GM12878 (cell line): ENCODE measurements around the gene TREML1. TPM values are rescaled to one million over a fixed set of nuclear protein-coding genes. Genes with fewer than 3 reads are reported as not detected.

Experiments used
- CREM ChIP-seq: IDR thresholded peaks from 2 replicates; pipeline ENCODE4 v1.6.1; 2014; ENCODE audit warnings: antibody characterized with exemption, low read depth
- NFYA ChIP-seq: IDR thresholded peaks from 2 replicates; pipeline ENCODE4 v1.6.1; 2011; ENCODE audit warnings: low read depth, mild to moderate bottlenecking, low read length, improper control_type of control experiment, borderline replicate concordance
- WRNIP1 ChIP-seq: IDR thresholded peaks from 2 replicates; pipeline ENCODE4 v1.6.1; 2011; ENCODE audit warnings: low read depth, low read length, improper control_type of control experiment, borderline replicate concordance
- polyA plus RNA-seq, 11 experiments: library from polyadenylated mRNA; depleted of rRNA in 4 of 11; unstranded in 6 of 11; stranded (reverse) in 5 of 11; fragments of >200 nt; fragmentation: Nextera tagmentation in 4 of 11; fragmentation: Illumina TruSeq in 1 of 11; extraction: Ambion mirVana in 4 of 11; extraction: Trizol in 1 of 11; gene quantifications; 1 replicate in 1 of 11; 2 replicates in 10 of 11; pipeline versions ENCODE4 v1.2.1 to v1.2.3, GENCODE V29; 2011 to 2016; ENCODE audit warnings: inconsistent platforms in 2 of 11, missing spikeins in 2 of 11, low read depth in 1 of 11
- total RNA-seq, 4 experiments: library from RNA; depleted of rRNA in 3 of 4; stranded (reverse); fragments of >200 nt in 3 of 4; fragmentation: Illumina TruSeq in 1 of 4; extraction: Trizol in 1 of 4; gene quantifications; 2 replicates each; pipeline versions ENCODE4 v1.2.1 to v1.2.3, GENCODE V29; 2013 to 2021
- TF ChIP-seq, protein P1 (sequence below): IDR thresholded peaks from 2 replicates; pipeline ENCODE4 v1.6.1; 2012; ENCODE audit warnings: improper control_type of control experiment, low read depth, low read length; ENCODE audit not compliant: insufficient replicate concordance

Gene TREML1
- total and polyA plus RNA-seq, 10 of the 15 experiments (the other 5 are each of a cell fraction or from before 2014, with no cell fraction given), result 0.21 TPM; not detected in 9

- TF ChIP-seq, protein P1, sequence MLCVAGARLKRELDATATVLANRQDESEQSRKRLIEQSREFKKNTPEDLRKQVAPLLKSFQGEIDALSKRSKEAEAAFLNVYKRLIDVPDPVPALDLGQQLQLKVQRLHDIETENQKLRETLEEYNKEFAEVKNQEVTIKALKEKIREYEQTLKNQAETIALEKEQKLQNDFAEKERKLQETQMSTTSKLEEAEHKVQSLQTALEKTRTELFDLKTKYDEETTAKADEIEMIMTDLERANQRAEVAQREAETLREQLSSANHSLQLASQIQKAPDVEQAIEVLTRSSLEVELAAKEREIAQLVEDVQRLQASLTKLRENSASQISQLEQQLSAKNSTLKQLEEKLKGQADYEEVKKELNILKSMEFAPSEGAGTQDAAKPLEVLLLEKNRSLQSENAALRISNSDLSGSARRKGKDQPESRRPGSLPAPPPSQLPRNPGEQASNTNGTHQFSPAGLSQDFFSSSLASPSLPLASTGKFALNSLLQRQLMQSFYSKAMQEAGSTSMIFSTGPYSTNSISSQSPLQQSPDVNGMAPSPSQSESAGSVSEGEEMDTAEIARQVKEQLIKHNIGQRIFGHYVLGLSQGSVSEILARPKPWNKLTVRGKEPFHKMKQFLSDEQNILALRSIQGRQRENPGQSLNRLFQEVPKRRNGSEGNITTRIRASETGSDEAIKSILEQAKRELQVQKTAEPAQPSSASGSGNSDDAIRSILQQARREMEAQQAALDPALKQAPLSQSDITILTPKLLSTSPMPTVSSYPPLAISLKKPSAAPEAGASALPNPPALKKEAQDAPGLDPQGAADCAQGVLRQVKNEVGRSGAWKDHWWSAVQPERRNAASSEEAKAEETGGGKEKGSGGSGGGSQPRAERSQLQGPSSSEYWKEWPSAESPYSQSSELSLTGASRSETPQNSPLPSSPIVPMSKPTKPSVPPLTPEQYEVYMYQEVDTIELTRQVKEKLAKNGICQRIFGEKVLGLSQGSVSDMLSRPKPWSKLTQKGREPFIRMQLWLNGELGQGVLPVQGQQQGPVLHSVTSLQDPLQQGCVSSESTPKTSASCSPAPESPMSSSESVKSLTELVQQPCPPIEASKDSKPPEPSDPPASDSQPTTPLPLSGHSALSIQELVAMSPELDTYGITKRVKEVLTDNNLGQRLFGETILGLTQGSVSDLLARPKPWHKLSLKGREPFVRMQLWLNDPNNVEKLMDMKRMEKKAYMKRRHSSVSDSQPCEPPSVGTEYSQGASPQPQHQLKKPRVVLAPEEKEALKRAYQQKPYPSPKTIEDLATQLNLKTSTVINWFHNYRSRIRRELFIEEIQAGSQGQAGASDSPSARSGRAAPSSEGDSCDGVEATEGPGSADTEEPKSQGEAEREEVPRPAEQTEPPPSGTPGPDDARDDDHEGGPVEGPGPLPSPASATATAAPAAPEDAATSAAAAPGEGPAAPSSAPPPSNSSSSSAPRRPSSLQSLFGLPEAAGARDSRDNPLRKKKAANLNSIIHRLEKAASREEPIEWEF, result no peak
- TF ChIP-seq NFYA (no peak), CREM (no peak), WRNIP1 (no peak)
- TF ChIP-seq, all 136 proteins: peak for 20
These were observed 47.0 kb upstream of the TREML1 start, which contains the start of gene TREML2 (continued) for GRCh38 chr6:41200901-41201763.
